ENCODE results near the gene TBC1D22A. TPM values are rescaled to one million over a fixed set of nuclear protein-coding genes. Genes with fewer than 3 reads are reported as not detected.

Gene TBC1D22A
- total and polyA plus RNA-seq, 8 donors = 13.3 to 53.1 (median 21.5) TPM

GRCh38 chr22:47113853-47114415 lies 351.5 kb downstream of the TBC1D22A start:
- Histone ChIP-seq H3K27me3 (no peaks in the 10 kb centered on the region), H3K9me3 (no peaks in the 10 kb centered on the region), H3K4me3 (no peak overlapping the region), H3K36me3 (peaks cover 5 to 30% (median 26%) of the 10 kb centered on the region in 4 donors), H3K4me1 (no peaks in the 10 kb centered on the region), H3K27ac (no peak overlapping the region)
- TF ChIP-seq CTCF (IDR thresholded peaks at IDR 0.05) (no peak), EP300 (IDR thresholded peaks at IDR 0.05) (no peak), POLR2A (IDR thresholded peaks at IDR 0.05) (no peak), POLR2AphosphoS5 (IDR thresholded peaks at IDR 0.05) (no peak)
- intact Hi-C loops (cut with DNase I; ENCODE audit: low total_unique reads) = no loop called here
- DNase-seq = no peak
- WGBS, 5 donors = 88 to 93% (median 92%) methylated on average over 6 to 8 of the region's 8 CpGs

DNA sequence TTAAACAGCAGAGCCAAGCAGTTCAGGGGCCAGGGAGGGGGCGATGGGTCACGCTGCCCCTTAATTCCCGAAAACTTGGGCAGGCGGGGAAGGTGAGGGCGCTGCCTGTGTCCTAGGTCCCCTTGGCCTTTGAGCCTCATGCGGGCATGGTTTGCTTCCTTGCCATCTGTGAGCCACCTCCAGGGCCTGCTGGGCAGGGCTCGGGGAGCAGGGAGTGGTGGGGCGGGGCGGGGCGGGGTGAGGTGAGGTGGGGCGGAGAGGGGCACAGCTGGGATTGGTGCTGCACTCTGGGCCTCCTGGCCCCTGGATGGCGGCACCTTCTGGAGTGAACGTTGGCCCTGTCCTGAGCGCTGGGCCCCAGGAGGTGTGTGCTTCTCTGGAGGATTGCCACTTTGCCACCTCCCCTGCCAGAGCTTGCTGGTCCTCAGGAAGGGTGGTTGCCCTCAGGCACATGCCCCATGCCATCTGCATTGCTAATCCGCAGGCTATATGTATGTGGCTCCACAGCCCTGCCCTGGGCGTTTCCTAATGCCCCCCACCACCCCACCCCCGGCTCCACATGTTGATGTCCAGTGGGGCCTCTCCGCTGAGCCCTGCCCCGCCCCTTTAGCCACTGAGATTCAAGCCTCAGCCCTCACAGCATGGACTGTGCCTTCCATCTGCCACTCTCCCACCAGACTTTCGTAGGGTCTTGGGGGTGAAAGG lies 352.5 kb downstream of the TBC1D22A start:
- Histone ChIP-seq H3K9me3 (no peaks in the 10 kb centered on the region), H3K27ac (no peak overlapping the region), H3K36me3 (peaks cover 5 to 30% (median 26%) of the 10 kb centered on the region in 4 donors), H3K4me3 (no peak overlapping the region), H3K27me3 (no peaks in the 10 kb centered on the region), H3K4me1 (no peaks in the 10 kb centered on the region)
- intact Hi-C loops (cut with DNase I; ENCODE audit: low total_unique reads) = no loop called here
- WGBS, 5 donors = 86 to 93% (median 86%) methylated on average over 9 to 20 of the region's 20 CpGs
- no peak for DNase-seq
- TF ChIP-seq CTCF (IDR thresholded peaks at IDR 0.05) = no peak
- no peak for TF ChIP-seq EP300 (IDR thresholded peaks at IDR 0.05)
- no peak for TF ChIP-seq POLR2A (IDR thresholded peaks at IDR 0.05)
- no peak for TF ChIP-seq POLR2AphosphoS5 (IDR thresholded peaks at IDR 0.05)

DNA sequence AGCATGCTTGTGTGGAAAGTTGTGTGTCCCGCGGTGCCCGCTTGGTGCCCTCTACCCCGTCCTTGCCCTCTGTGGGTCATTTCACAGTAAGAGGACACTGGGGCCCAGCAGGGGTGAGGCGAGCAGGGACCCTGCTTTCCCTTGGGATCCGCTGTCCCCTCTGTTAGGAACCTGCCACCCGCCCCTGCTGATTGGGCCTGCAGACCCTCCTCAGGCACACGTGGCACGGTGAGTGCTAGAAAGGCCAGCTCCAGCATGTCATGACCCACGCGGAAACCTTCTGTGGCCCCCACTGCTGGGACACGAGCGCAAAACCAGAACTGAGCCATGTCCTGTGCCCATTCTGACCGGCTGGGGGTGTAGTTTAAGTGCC lies 353.1 kb downstream of the TBC1D22A start:
- intact Hi-C loops (cut with DNase I; ENCODE audit: low total_unique reads) = no loop called here
- WGBS, 5 donors = 88 to 95% (median 94%) methylated on average over 11 to 14 of the region's 14 CpGs
- TF ChIP-seq EP300 (IDR thresholded peaks at IDR 0.05) = no peak
- no peak for TF ChIP-seq CTCF (IDR thresholded peaks at IDR 0.05)
- TF ChIP-seq POLR2A (IDR thresholded peaks at IDR 0.05) = no peak
- TF ChIP-seq POLR2AphosphoS5 (IDR thresholded peaks at IDR 0.05) = no peak
- Histone ChIP-seq H3K9me3 (no peaks in the 10 kb centered on the region), H3K36me3 (peaks cover 5 to 30% (median 26%) of the 10 kb centered on the region in 4 donors), H3K4me3 (no peak overlapping the region), H3K4me1 (no peaks in the 10 kb centered on the region), H3K27ac (no peak overlapping the region), H3K27me3 (no peaks in the 10 kb centered on the region)
- no peak for DNase-seq

- Histone ChIP-seq H3K4me1 (no peaks in the 10 kb centered on the region), H3K9me3 (no peaks in the 10 kb centered on the region), H3K27me3 (no peaks in the 10 kb centered on the region), H3K4me3 (no peak overlapping the region), H3K27ac (no peak overlapping the region), H3K36me3 (peaks cover 5 to 30% (median 26%) of the 10 kb centered on the region in 4 donors)
- no peak for TF ChIP-seq POLR2A (IDR thresholded peaks at IDR 0.05)
- no peak for TF ChIP-seq EP300 (IDR thresholded peaks at IDR 0.05)
- no peak for TF ChIP-seq POLR2AphosphoS5 (IDR thresholded peaks at IDR 0.05)
- no peak for TF ChIP-seq CTCF (IDR thresholded peaks at IDR 0.05)
- intact Hi-C loops (cut with DNase I; ENCODE audit: low total_unique reads) = no loop called here
- 85 to 92% (median 90%) methylated on average over 13 of the region's 13 CpGs for WGBS, 5 donors
- no peak for DNase-seq
These were observed 353.5 kb downstream of the TBC1D22A start for GRCh38 chr22:47115921-47116320.
